IPS-NIHi7 (cell line): ENCODE results near the gene CD3G.
"Not testable (repeated sequence)": the region's sequence is repeated elsewhere in the genome, so short reads cannot be mapped to it uniquely, and the experiment has no call there.

Experiments
- DNase-seq: peaks from one replicate; pipeline ENCODE4 v3.0.0; 2012; ENCODE audit warnings: mixed read lengths; ENCODE audit errors: extremely low spot score

Gene CD3G

GRCh38 chr11:118343981-118344515 lies at the start of gene CD3G:
CD3G (plus strand) TSS chr11:118344344; CDS start chr11:118344424, 80 bp downstream.
- DNase-seq, result no peak

GRCh38 chr11:118295199-118295598 lies 48.9 kb upstream of the CD3G start:
- peak; percentile 22 for DNase-seq

DNA sequence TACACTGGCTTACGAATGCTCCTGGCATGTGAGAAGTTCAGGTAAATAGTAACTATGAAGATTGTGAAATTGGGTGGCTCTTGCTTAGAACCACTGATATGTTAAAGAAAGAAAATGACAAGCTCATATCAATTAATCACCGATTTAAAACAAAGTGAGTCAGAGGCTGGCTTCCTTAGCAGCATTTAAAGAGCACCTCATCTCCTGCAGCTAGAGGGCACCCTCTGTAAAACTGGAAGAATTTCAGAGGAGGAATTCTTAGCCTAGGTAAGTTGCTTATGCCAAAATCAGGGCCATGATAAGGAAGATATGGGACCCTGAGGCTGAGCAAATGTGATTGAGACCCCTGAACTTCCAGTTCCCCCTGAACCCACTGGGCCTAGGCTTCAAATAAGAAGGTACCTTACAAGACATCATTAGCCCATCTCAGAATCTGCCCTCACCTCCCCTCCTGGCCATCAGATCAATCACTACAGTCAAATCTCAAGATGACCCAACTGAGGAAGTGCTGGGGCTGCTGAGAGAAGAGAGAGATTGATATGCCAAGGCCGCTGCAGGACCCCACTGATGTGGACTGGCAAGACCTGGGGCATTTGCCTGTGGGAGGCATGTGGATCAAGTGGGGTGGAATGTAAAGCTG lies 48.2 kb upstream of the CD3G start:
- DNase-seq, result peak; percentile 45

DNA sequence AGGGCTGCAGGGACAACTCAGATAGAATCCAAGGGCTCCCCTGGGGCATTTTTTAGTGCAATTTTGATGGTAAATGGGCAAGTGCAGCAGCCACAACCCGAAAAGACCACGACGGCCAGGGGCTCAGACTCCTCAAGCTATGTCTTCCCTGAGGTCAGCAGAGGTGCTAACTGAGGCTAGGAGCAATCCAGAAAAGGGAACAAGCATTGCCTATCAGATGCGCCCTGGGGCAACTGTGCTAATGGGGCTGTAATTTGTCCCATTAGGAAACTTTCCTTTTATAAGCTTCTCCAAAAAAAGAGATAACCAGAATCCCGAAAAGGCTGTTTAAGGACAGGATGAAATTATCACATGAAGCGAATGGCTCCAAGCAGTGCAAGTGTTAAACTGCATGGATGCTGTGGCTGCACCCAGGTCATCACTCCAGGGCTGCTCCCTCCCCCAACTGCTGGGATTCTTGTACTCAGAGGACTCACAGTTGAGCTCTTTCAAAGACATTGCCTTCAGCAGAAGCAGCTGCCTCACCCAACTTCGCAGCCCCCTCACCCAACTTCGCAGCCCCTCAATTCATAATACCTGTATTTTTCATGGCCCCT lies 42.4 kb upstream of the CD3G start:
- peak; percentile 7 for DNase-seq

- no peak for DNase-seq
Measured at GRCh38 chr11:118304227-118304567, 39.9 kb upstream of the CD3G start.

GRCh38 chr11:118304568-118305248 lies 39.4 kb upstream of the CD3G start, which contains the start of gene CD3E:
CD3E (plus strand) TSS chr11:118304730; CDS start chr11:118304953, 223 bp downstream.
- no peak for DNase-seq

DNA sequence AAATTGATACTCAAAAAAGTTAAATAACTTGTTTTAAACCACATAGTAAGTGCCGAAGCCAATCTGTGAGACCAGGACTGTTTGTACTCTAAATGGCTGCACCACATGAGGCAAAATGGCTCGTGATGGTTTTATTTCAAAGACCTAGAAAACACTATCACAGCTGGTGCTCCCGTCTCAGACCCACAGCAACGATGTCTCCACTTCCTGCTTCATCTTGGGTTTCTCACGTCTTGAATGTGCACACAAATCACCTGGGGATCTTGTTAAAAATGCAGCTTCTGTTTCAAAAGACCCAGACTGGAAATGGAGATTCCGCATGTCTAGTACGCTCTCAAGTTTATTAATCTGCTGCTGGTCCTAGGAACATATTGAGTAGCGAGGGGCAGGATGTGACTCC lies 38.4 kb upstream of the CD3G start:
- no peak for DNase-seq

- no peak for DNase-seq
Measured at GRCh38 chr11:118306556-118306955, 37.6 kb upstream of the CD3G start.

- DNase-seq, result not testable (repeated sequence)
Measured at GRCh38 chr11:118308995-118309528, 35.1 kb upstream of the CD3G start.

GRCh38 chr11:118310271-118310670 lies 33.9 kb upstream of the CD3G start:
- no peak for DNase-seq

DNA sequence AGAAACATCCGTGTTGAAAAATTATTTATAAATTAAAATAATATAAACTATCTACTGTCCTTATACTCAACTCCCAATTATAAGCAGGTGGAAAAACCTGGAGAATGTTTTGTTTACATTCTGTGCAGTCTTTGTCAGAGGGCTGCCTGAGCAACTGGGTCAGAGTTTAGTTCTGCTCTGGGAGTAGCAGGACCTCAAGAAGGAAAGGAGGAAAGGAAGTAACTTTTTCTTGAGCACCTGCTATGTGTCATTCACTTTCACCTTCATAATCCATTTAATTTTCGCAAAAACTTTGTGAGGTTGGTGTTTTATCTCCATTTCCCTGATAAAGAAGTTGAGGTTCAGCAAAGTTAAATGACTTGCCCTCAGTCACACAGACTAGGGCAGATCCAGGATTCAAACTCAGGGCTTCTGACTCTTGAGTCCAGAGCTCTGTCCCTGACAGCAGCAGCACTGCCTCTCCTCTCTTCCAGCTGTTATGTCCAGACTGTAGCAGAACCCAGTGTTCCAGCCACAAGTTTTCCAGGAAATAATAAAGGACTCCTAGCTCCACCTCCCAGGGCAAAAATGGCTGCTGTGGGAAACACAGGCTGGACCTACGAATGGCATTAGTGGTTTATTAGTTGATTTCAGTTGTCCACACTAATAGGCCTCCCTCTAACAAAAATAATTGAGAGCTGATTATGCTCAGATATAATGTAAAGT lies 33.2 kb upstream of the CD3G start:
- DNase-seq, result no peak

- no peak for DNase-seq
Measured at GRCh38 chr11:118311518-118311917, 32.6 kb upstream of the CD3G start.

DNA sequence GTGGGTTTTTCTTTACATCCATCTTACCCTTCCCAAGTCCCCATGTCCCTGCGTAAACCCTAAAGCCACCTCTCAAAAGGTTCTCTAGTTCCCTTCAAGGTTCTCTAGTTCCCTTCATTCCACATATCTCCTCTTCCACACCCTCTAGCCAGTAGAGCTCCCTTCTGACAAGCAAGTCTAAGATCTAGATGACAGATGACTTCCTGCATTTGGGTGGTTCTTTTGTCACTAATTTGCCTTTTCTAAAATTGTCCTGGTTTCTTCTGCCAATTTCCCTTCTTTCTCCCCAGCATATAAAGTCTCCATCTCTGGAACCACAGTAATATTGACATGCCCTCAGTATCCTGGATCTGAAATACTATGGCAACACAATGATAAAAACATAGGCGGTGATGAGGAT lies 31.8 kb upstream of the CD3G start:
- no peak for DNase-seq

- DNase-seq, result no peak
Measured at GRCh38 chr11:118313242-118313641, 30.9 kb upstream of the CD3G start.

DNA sequence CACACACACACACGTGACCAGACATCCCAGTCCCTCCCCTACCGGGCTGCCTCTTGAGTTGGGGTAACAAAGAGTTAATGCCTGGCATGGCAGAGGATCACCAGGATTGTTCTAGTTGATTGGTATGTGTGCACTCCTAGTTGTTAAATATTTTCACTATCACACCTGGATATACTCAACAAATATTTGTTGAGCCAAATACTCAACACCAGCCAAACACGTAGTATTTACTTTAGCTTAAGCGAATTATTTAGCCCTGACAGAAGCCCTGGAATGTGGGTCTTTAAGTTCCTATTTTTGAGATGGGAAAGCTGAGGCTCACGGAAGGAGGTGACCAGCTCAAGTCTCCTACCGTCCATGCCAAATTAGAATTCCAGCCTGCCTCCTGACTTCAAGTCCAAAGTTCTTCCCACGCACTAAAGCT lies 29.1 kb upstream of the CD3G start:
- no peak for DNase-seq

DNA sequence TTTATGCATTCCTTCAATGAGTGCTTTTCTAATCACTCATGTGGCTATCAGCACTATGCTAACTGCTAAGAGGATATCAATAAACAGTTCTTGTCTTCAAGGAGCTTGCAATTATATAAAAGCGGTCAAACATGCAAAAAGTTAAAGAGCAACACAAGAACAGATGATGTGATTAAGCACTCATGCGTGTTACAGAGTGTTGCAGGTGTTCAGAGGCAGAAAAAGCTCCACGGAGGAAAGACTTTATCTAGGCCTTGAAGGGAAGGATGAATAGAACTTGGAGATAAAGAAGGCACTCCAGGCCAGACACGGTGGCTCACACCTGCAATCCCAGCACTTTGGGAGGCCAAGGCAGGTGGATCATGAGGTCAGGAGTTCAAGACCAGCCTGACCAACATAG lies 26.0 kb upstream of the CD3G start:
- DNase-seq, result no peak

DNA sequence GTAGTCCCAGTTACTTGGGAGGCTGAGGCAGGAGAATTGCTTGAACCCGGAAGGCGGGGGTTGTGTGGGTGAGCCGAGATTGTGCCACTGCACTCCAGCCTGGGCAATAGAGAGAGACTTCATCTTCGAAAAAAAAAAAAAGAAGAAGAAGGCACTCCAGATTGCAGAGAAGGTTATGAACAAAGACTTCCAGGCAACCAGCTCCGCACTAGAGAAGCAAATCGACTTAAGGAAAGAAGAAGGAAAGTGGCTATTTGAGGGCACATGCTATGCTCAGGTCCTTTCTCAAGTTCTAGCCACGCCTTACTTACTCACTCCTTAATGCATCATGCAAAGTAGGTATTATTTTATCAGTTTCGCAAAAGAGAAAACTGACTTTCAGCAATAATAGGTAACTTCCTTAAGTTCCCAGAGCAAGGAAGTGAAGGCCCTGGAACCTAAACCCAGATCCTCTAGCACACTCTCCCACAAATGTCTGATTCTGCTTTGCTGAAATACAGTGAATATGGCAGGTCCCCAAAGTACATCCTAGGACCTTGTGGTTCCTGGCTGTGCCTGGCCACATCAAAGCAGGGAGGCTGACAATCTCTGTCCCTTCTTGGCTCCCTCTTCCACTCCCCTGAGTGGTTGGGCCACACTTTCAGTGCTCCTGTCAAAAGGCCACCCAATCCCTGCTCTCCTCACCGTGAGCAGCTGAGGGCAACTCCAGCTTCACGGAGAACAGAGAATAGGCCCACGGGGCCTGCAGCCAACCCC lies 25.4 kb upstream of the CD3G start:
- no peak for DNase-seq

- DNase-seq, result no peak
Measured at GRCh38 chr11:118319337-118319707, 24.8 kb upstream of the CD3G start.

- DNase-seq, result no peak
Measured at GRCh38 chr11:118320515-118320914, 23.6 kb upstream of the CD3G start.

DNA sequence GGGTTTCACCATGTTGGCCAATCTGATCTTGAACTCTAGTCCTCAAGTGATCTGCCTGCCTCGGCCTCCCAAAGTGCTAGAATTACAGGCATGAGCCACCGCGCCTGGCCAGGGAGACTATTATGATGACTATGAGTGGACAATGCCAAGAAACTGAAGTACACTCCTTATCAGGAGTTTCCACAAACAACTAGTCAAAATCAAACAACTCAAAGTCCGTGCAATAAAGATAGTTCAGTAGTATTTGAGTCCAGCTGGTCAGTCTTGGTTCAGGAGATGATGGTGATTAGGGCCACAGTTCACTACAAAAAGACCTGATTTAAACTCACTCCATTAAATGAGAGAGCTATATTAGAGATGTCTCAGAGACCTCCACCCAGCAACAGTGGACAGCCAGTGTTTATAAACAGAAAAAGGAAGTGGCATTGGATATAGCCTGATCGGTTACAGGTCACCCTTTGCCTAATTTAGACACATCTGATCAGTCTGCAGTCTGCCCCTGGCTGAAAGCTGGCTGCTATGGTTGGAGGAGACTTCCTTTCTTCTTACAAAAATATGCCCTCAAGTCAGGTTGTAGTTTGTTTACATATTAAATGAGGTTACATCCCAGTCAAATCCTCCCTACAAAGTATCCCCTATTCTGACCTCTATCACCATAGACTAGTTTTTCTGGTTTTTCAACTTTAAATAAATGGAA lies 22.6 kb upstream of the CD3G start:
- no peak for DNase-seq

DNA sequence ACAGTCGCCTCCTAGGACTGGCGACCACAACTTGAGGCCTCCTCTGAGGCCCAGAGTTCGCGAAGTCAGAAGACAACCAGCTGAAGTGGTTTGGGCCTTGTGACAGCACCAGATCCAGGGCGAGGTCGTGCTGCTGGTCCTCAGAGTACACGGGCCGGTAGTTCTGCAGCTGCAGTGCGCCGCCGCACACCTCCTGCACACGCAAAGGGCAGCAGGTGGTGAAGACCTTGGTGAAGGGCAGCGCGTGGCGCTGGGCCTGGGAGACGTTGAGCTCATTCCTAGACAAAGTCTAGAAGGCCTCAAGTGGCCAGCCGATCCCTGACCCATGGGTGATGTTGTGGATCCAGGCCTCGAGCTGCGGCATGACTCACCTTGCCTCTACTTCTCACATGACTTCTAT lies 21.4 kb upstream of the CD3G start:
- no peak for DNase-seq
